Thyroid gland (tissue), 4 donors: Measurements from ENCODE around the gene HSD3B7. TPM values are rescaled to one million over a fixed set of nuclear protein-coding genes. Genes with fewer than 3 reads are reported as not detected.

Source experiments
- DNase-seq, 2 donors: peaks; one replicate each; pipeline ENCODE4 v3.0.0-alpha.2; 2019
- H3K27ac ChIP-seq, 3 donors: fragments of 200-600 bp; sonication (generic); 1 replicate in 2 of 3; 2 replicates in 1 of 3; pipeline ENCODE4 v1.5.1; 2016 to 2019; ENCODE audit warnings: mild to moderate bottlenecking in 1 of 3, moderate library complexity in 1 of 3
- H3K27me3 ChIP-seq: fragments of 200-600 bp; sonication (generic); one replicate; pipeline ENCODE4 v1.5.1; 2019
- H3K36me3 ChIP-seq, 2 donors: fragments of 200-600 bp; sonication (generic); one replicate each; pipeline ENCODE4 v1.5.1; 2016 to 2019
- H3K4me1 ChIP-seq, 2 donors: fragments of 200-600 bp; sonication (generic); one replicate each; pipeline ENCODE4 v1.5.1; 2017 to 2019
- H3K4me3 ChIP-seq, 3 donors: fragments of 200-600 bp; sonication (generic); replicated peaks in 1 of 3; 1 replicate in 2 of 3; 2 replicates in 1 of 3; pipeline ENCODE4 v1.5.1; 2016; ENCODE audit warnings: mild to moderate bottlenecking in 1 of 3
- H3K9me3 ChIP-seq: fragments of 200-600 bp; sonication (generic); one replicate; pipeline ENCODE4 v1.5.1; 2017
- POLR2A ChIP-seq, 2 donors: fragments of 450-650 bp; IDR thresholded peaks; one replicate each; pipeline ENCODE4 v1.6.1; 2017; ENCODE audit warnings: antibody characterized with exemption in 2 of 2, mild to moderate bottlenecking in 2 of 2, moderate library complexity in 1 of 2
- WGBS, 2 donors: methylation state at CpG; one replicate each; pipeline ENCODE4 v1.1.5; 2017; 5-methylcytosine and 5-hydroxymethylcytosine counted together
- intact Hi-C: fragments of 100-400 bp; cut with DNase I; formaldehyde crosslinking; loops from one replicate; pipeline ENCODE4 v1.15.1; 2023
- total RNA-seq, 4 donors: library from RNA; depleted of rRNA; stranded (reverse); fragments of >200 nt; gene quantifications; one replicate each; pipeline ENCODE4 v1.2.3, GENCODE V29; 2016
- TF ChIP-seq, protein P1 (sequence below), 6 experiments: fragments of 200-600 bp in 3 of 6; fragments of 450-650 bp in 3 of 6; sonication (generic) in 3 of 6; IDR thresholded peaks; one replicate each; pipeline ENCODE4 v1.5.1; 2016 to 2019; ENCODE audit warnings: antibody characterized with exemption in 6 of 6, mild to moderate bottlenecking in 2 of 6, inconsistent platforms in 1 of 6, moderate library complexity in 1 of 6

HSD3B7 gene
- total RNA-seq, 4 donors from 2014 or later = 4.0 to 13.8 (median 10.9) TPM

DNA sequence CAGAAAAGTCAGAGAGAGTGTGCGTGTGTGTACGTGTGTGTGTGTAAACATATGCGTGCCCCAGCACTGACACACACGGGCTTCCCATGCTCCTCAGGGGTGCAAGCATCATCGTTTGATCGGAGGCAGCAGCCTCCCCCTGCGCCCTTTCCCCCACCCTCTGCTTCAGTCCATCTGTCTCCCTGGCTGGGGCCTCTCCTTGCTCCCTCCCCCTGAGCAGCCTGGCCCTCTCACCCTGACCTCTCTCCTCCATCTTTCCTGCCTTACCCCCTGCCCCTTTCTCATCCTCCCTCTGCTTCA is 21.0 kb downstream of the HSD3B7 start:
- Histone ChIP-seq H3K27me3 (peaks cover under 1% of the 10 kb centered on the region), H3K36me3 (no peaks in the 10 kb centered on the region), H3K27ac (no peak overlapping the region), H3K4me1 (no peaks in the 10 kb centered on the region), H3K4me3 (no peak overlapping the region), H3K9me3 (no peaks in the 10 kb centered on the region)
- TF ChIP-seq, protein P1, sequence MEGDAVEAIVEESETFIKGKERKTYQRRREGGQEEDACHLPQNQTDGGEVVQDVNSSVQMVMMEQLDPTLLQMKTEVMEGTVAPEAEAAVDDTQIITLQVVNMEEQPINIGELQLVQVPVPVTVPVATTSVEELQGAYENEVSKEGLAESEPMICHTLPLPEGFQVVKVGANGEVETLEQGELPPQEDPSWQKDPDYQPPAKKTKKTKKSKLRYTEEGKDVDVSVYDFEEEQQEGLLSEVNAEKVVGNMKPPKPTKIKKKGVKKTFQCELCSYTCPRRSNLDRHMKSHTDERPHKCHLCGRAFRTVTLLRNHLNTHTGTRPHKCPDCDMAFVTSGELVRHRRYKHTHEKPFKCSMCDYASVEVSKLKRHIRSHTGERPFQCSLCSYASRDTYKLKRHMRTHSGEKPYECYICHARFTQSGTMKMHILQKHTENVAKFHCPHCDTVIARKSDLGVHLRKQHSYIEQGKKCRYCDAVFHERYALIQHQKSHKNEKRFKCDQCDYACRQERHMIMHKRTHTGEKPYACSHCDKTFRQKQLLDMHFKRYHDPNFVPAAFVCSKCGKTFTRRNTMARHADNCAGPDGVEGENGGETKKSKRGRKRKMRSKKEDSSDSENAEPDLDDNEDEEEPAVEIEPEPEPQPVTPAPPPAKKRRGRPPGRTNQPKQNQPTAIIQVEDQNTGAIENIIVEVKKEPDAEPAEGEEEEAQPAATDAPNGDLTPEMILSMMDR (IDR thresholded peaks at IDR 0.05) = no peak
- TF ChIP-seq POLR2A (IDR thresholded peaks at IDR 0.05) = no peak
- WGBS, 2 donors = 53 to 54% methylated on average over 7 of the region's 7 CpGs
- intact Hi-C loops = no loop called here
- DNase-seq = no peak

DNA sequence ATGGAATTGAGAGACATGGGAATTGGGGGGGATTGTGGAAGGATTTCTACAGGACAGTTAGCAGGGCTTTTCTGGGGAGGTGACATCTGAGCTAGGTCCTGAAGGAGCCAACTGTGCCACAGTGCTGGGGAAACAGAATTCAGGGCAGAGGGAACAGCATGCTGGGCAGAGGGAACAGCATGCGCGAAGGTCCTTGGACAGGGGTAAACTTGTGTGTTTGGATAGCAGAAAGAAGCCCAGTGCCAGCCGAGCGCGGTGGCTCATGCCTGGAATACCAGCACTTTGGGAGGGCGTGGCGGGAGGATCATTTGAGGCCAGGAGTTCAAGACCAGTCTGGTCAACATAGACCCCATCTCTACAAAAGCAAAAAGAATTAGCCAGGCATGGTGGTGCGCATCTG is 21.6 kb downstream of the HSD3B7 start:
- Histone ChIP-seq H3K4me3 (no peak overlapping the region), H3K36me3 (no peaks in the 10 kb centered on the region), H3K27me3 (peaks cover 6% of the 10 kb centered on the region), H3K4me1 (no peaks in the 10 kb centered on the region), H3K9me3 (no peaks in the 10 kb centered on the region), H3K27ac (no peak overlapping the region)
- intact Hi-C loops = no loop called here
- TF ChIP-seq, protein P1 (IDR thresholded peaks at IDR 0.05) = no peak
- no peak for TF ChIP-seq POLR2A (IDR thresholded peaks at IDR 0.05)
- DNase-seq = no peak
- WGBS, 2 donors = 86% methylated on average over 8 of the region's 8 CpGs

DNA sequence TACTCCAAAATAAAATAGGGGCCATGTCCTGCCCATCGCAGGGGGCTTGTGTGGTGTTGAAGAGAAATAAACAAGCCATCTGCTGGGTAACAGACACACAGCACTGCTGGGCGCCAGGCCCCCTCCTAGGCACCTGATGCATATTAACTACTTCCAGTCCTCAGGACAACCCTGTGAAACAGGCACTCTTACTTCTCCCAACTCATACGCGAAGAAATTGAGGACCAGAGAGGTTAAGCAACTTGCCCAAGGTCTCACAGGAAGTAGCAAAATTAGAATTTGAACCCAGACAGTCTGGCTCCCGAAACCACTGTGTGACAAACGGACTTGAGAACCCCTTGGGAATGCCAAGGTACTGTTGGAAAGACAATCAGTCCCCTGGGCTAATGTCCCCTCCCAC is 22.7 kb downstream of the HSD3B7 start:
- TF ChIP-seq, protein P1 (IDR thresholded peaks at IDR 0.05) = no peak
- no peak for TF ChIP-seq POLR2A (IDR thresholded peaks at IDR 0.05)
- H3K27me3 ChIP-seq = peaks cover 6% of the 10 kb centered on the region

DNA sequence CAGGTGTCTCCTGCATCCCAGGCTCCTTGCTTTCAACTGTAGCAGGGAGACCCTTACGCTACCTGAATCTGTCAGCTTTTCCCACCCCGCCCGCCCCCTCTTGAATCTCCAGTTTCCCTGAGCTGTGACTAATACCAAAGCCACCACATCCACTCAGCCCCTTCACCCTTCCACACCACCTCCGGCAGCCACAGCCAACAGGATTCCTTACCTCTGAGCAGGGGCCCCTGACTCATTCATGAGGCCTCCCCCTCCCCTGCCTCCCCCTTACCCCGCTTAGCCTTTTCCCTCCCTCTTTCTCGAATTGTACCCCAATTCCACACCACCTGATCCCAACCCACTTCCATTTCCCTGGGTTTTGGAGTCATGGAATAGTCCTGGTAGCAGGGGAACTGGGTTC is 23.1 kb downstream of the HSD3B7 start:
- Histone ChIP-seq H3K4me1 (no peaks in the 10 kb centered on the region), H3K27ac (no peak overlapping the region), H3K27me3 (peaks cover 6% of the 10 kb centered on the region), H3K4me3 (no peak overlapping the region), H3K36me3 (no peaks in the 10 kb centered on the region), H3K9me3 (no peaks in the 10 kb centered on the region)
- no peak for DNase-seq
- TF ChIP-seq POLR2A (IDR thresholded peaks at IDR 0.05) = no peak
- TF ChIP-seq, protein P1 (IDR thresholded peaks at IDR 0.05) = no peak
- WGBS, 2 donors = 57 to 60% methylated on average over 6 of the region's 6 CpGs
- intact Hi-C loops = no loop called here

More for the DNA sequence above, 22.7 kb downstream of the HSD3B7 start:
- H3K9me3 ChIP-seq = no peaks in the 10 kb centered on the region
- no peak overlapping the region for H3K4me3 ChIP-seq
- no peaks in the 10 kb centered on the region for H3K4me1 ChIP-seq
- H3K27ac ChIP-seq = no peak overlapping the region
- 37 to 50% methylated on average over 6 of the region's 6 CpGs for whole genome bisulfite sequencing, 2 donors
- H3K36me3 ChIP-seq = no peaks in the 10 kb centered on the region
- intact Hi-C loops = no loop called here
- DNase-seq = no peak

DNA sequence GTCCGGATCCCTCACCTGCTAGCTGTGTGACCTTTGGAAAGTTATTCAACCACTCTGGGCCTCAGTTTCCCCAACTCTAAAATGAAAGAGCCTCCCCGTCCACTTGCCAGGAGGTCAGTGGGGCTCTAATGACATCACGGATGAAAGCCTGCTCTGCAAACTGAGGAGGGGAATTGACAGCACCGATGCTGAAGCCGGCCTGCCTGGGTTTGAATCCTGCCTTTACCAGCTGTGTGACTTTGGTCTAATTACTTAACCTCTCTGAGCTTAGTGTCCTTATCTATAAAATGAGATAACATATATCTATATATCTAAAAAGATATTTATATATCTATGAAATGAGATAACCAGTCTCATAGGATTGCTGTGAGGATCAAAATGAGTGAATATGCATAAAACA is 23.5 kb downstream of the HSD3B7 start:
- Histone ChIP-seq H3K27ac (no peak overlapping the region), H3K4me1 (no peaks in the 10 kb centered on the region), H3K36me3 (no peaks in the 10 kb centered on the region), H3K4me3 (no peak overlapping the region), H3K27me3 (peaks cover 6% of the 10 kb centered on the region), H3K9me3 (no peaks in the 10 kb centered on the region)
- no peak for TF ChIP-seq POLR2A (IDR thresholded peaks at IDR 0.05)
- TF ChIP-seq, protein P1 (IDR thresholded peaks at IDR 0.05) = no peak
- intact Hi-C loops = no loop called here
- WGBS, 2 donors = 85 to 90% methylated on average over 5 of the region's 5 CpGs
- DNase-seq = no peak
